ENCODE results near the gene CUTA. TPM values are rescaled to one million over a fixed set of nuclear protein-coding genes. Genes with fewer than 3 reads are reported as not detected.

Gene CUTA
- total RNA-seq, 1 experiment from 2014 or later, result 186 TPM

DNA sequence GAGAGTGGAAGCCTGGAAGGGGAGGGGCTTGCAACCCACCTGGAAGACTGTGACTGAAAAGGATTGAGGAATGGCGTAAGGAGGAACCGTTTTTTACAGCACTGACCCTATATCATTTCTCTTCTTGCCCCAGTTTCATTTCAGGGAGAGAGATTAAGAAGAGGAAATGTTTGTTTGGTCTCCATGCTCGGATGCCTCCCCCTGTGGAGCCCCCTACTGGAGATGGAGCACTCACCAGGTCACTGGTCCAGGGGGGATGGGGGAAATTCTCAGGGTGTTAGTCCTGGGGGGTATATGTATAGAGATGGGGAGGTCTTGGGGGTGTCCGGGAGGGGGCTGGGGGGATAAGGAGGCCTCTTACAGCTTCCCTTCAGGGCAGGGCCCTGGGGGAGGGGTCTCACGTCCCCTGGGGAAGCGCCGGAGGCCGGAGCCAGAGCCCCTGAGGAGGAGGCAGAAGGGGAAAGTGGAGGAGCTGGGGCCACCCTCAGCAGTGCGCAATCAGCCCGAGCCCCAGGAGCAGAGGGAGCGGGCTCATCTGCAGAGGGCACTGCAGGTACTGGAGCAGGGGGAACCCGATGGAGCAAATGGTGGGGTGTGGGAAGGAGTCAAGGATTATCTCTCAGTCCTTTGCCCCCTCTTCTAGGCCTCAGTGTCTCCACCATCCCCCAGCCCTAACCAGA, 3.2 kb downstream of the CUTA start:
- Histone ChIP-seq H3K36me3 (ENCODE audit: control insufficient read depth in 1 of 2, insufficient read depth in 2 of 2, low read length in 2 of 2) (peaks cover 5 to 28% of the 10 kb centered on the region in 2 experiments; a peak in 3 of 4 replicates), H3K79me2 (ENCODE audit: insufficient read depth, low read length) (peaks cover 38% of the 10 kb centered on the region), H3K4me2 (ENCODE audit: low read length) (no peak overlapping the region), H2AFZ (ENCODE audit: low read depth, low read length, poor library complexity, severe bottlenecking) (no peak overlapping the region), H3K27me3 (ENCODE audit: insufficient read depth, low read length) (no peaks in the 10 kb centered on the region), H3K9me3 (ENCODE audit: control insufficient read depth in 1 of 2, insufficient read depth in 1 of 2, low read depth in 1 of 2, low read length in 2 of 2) (no peaks in the 10 kb centered on the region), H4K20me1 (ENCODE audit: insufficient read depth) (no peaks in the 10 kb centered on the region), H3K9me2 (ENCODE audit: insufficient read depth) (no peaks in the 10 kb centered on the region), H3K4me1 (ENCODE audit: control insufficient read depth in 1 of 2, insufficient read depth in 2 of 2, low read length in 2 of 2) (peaks cover 13 to 40% of the 10 kb centered on the region in 2 experiments), H3K9ac (ENCODE audit: low read length) (no peak overlapping the region), H3K27ac (ENCODE audit: low read depth, low read length) (no peak overlapping the region), H3K4me3 (replicated peaks in 1 of 2; ENCODE audit: low read depth in 1 of 2, low read length in 2 of 2) (no peak overlapping the region)
- intact Hi-C loops (cut with micrococcal nuclease), result loop anchor here (5.0 to 10.0 kb wide), 2 partner anchors 117 to 210 kb away; partner anchors contain the start of genes HSD17B8, RGL2, RING1 and RXRB
- CTCF ChIA-PET, result no interaction called here
- DNase-seq (ENCODE audit: low read depth, low spot score) (no peak), ATAC-seq (no peak)
- TF ChIP-seq YY1 (IDR thresholded peaks at IDR 0.05; ENCODE audit: extremely low read depth, insufficient replicate concordance, low read depth, low read length) (no peak), MAX (IDR thresholded peaks at IDR 0.05) (no peak), ZNF274 (IDR thresholded peaks at IDR 0.05; ENCODE audit: low read depth, low read length) (no peak), ZFX (IDR thresholded peaks at IDR 0.05) (no peak), ZBTB33 (IDR thresholded peaks at IDR 0.05; ENCODE audit: extremely low read depth, insufficient replicate concordance, low read length) (no peak), CTCF (IDR thresholded peaks at IDR 0.05 in 2 of 3, conservative IDR thresholded peaks at IDR 0.05 in 1 of 3; ENCODE audit: borderline replicate concordance in 1 of 3, insufficient read depth in 1 of 3, low read depth in 2 of 3, low read length in 2 of 3) (peak in 2 of 3 experiments; percentile 64 to 67; a peak in 4 of 6 replicates), ATF3 (IDR thresholded peaks at IDR 0.05) (no peak)
- POLR2A ChIA-PET, result no interaction called here
- RAD21 ChIA-PET (ENCODE audit: low non-redundant PET in 1 of 2, low total read pairs in 2 of 2, uncharacterized antibody in 2 of 2, unreplicated experiment in 2 of 2), result no interaction called here
- BruUV-seq (replicated peaks), result no TSS peak
